Osteoblast (primary cell): ENCODE measurements around the gene COX5B. TPM values are rescaled to one million over a fixed set of nuclear protein-coding genes. Genes with fewer than 3 reads are reported as not detected.
"Not testable (repeated sequence)": the region's sequence is repeated elsewhere in the genome, so short reads cannot be mapped to it uniquely, and the experiment has no call there.

Source experiments
- DNase-seq: peaks from one replicate; pipeline ENCODE4 v3.0.0; 2011; ENCODE audit warnings: low spot score, mixed read lengths; ENCODE audit not compliant: insufficient read length; ENCODE audit errors: missing footprints
- H2AFZ ChIP-seq: 2 replicates; pipeline ENCODE4 v1.6.0; 2011; ENCODE audit warnings: mild to moderate bottlenecking, low read length
- H3K27ac ChIP-seq: 2 replicates; pipeline ENCODE4 v1.5.1; 2011; ENCODE audit warnings: mild to moderate bottlenecking, low read depth, low read length, moderate library complexity
- H3K27me3 ChIP-seq: 2 replicates; pipeline ENCODE4 v1.6.0; 2012; ENCODE audit warnings: mild to moderate bottlenecking, control low read depth, inconsistent platforms, low read length, moderate library complexity; ENCODE audit not compliant: insufficient read depth
- H3K36me3 ChIP-seq: 2 replicates; pipeline ENCODE4 v1.5.1; 2011; ENCODE audit warnings: mild to moderate bottlenecking, low read length, control low read depth, moderate library complexity; ENCODE audit not compliant: insufficient read depth
- H3K4me1 ChIP-seq: 2 replicates; pipeline ENCODE4 v1.5.1; 2011; ENCODE audit warnings: mild to moderate bottlenecking, low read length, control low read depth, moderate library complexity; ENCODE audit not compliant: insufficient read depth
- H3K4me2 ChIP-seq: 2 replicates; pipeline ENCODE4 v1.6.0; 2011; ENCODE audit warnings: mild to moderate bottlenecking, low read length; ENCODE audit not compliant: insufficient read depth
- H3K4me3 ChIP-seq: fragments of 200-600 bp; sonication (generic); 3 replicates; pipeline ENCODE4 v1.5.1; 2012; ENCODE audit warnings: mild to moderate bottlenecking, low read length, inconsistent platforms; ENCODE audit not compliant: insufficient read depth
- H3K79me2 ChIP-seq: 2 replicates; pipeline ENCODE4 v1.6.0; 2012; ENCODE audit warnings: mild to moderate bottlenecking, low read length, control low read depth, inconsistent platforms; ENCODE audit not compliant: insufficient read depth
- H3K9me3 ChIP-seq: 2 replicates; pipeline ENCODE4 v1.5.1; 2011; ENCODE audit warnings: low read depth, low read length, control low read depth
- H4K20me1 ChIP-seq: 2 replicates; pipeline ENCODE4 v1.6.0; 2012; ENCODE audit warnings: mild to moderate bottlenecking, low read length, control low read depth; ENCODE audit not compliant: insufficient read depth
- total RNA-seq: library from RNA; depleted of rRNA; stranded (reverse); fragments of >200 nt; gene quantifications from 2 replicates; pipeline ENCODE4 v1.2.3, GENCODE V29; 2012
- TF ChIP-seq, protein P1 (sequence below): IDR thresholded peaks from 2 replicates; pipeline ENCODE4 v1.5.1; 2011; ENCODE audit warnings: mild to moderate bottlenecking, low read depth, low read length, moderate library complexity; ENCODE audit errors: extremely low read depth

COX5B gene
- total RNA-seq, 1 donor, result 214 TPM

DNA sequence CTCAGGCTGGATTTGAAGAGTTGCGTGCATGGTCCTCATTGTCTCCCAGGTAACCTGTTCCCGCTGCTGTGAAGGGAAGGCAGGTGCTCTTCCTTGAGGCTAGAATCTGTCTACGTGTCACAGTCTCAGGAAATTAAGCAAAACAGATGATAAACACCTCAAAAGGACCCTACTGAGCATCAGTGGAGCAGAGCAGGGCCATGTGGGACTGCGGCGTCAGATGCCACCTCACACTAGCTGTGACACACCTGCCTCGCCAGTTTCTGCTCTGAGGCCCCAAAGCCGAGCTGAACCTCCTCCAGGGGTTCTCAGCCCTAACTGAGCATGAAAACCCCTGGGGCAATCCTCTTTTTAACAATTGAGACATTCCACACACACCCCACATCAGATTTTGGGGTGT, 25.7 kb downstream of the COX5B start:
- no peaks in the 10 kb centered on the region for H3K36me3 ChIP-seq
- no peaks in the 10 kb centered on the region for H3K4me1 ChIP-seq
- TF ChIP-seq, protein P1, sequence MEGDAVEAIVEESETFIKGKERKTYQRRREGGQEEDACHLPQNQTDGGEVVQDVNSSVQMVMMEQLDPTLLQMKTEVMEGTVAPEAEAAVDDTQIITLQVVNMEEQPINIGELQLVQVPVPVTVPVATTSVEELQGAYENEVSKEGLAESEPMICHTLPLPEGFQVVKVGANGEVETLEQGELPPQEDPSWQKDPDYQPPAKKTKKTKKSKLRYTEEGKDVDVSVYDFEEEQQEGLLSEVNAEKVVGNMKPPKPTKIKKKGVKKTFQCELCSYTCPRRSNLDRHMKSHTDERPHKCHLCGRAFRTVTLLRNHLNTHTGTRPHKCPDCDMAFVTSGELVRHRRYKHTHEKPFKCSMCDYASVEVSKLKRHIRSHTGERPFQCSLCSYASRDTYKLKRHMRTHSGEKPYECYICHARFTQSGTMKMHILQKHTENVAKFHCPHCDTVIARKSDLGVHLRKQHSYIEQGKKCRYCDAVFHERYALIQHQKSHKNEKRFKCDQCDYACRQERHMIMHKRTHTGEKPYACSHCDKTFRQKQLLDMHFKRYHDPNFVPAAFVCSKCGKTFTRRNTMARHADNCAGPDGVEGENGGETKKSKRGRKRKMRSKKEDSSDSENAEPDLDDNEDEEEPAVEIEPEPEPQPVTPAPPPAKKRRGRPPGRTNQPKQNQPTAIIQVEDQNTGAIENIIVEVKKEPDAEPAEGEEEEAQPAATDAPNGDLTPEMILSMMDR, result no peak
- H2AFZ ChIP-seq, result no peak overlapping the region
- H3K9me3 ChIP-seq, result no peaks in the 10 kb centered on the region
- peak; percentile 29 for DNase-seq
- no peak overlapping the region for H3K27ac ChIP-seq
- H3K79me2 ChIP-seq, result no peaks in the 10 kb centered on the region
- no peaks in the 10 kb centered on the region for H4K20me1 ChIP-seq
- no peak overlapping the region for H3K4me3 ChIP-seq
- no peak overlapping the region for H3K4me2 ChIP-seq
- H3K27me3 ChIP-seq, result no peaks in the 10 kb centered on the region

GRCh38 chr2:97672606-97673140, 26.8 kb downstream of the COX5B start:
- H3K4me3 ChIP-seq, H4K20me1 ChIP-seq, H3K79me2 ChIP-seq, H3K36me3 ChIP-seq, H3K4me2 ChIP-seq, H3K27ac ChIP-seq, H2AFZ ChIP-seq, H3K4me1 ChIP-seq, H3K9me3 ChIP-seq, H3K27me3 ChIP-seq: not testable (repeated sequence)
- DNase-seq, result peak; percentile 11

DNA sequence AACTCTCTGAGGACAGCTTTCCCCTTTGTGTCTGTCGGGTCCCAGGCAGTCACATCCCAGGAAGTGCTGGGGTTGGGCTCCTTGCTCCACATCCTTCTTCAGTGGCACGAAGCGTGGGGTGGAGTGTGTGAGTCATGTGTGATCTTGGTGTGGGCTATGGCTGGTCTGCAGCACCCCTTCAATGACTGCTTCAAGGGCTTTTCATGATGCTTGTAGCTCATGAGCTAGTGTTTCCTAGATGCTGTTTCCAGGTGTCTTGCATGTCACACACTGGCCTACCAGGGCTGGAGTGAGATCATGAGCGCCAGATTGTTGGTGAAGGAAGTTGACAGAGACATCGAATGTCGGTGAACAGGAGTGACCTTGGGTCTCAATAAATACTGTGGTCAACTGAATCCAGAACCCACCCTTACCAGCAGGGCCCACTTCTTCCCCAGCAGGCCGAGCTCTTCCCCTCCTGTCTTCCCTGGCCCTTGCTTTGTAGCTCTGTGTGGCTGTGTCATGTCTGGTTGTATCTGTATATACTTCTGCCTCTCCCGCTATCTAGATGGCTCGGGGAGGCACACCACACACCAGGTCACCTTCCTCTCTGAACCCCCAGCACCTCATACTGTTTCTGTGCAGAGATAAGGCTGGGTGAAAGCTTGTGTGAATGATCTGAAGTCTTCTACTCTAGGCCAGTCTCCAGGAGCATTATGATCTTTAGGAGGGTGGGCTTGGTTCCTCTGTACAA, 27.5 kb downstream of the COX5B start:
- Histone ChIP-seq H3K4me1 (no peaks in the 10 kb centered on the region), H3K27ac (no peak overlapping the region), H2AFZ (no peak overlapping the region), H3K27me3 (no peaks in the 10 kb centered on the region), H4K20me1 (no peaks in the 10 kb centered on the region), H3K4me2 (no peak overlapping the region), H3K36me3 (no peaks in the 10 kb centered on the region), H3K79me2 (no peaks in the 10 kb centered on the region), H3K9me3 (no peaks in the 10 kb centered on the region), H3K4me3 (no peak overlapping the region)
- TF ChIP-seq, protein P1, result no peak
- DNase-seq, result peak; percentile 11

GRCh38 chr2:97673915-97674283, 28.0 kb downstream of the COX5B start:
- H3K4me1 ChIP-seq, result no peaks in the 10 kb centered on the region
- H4K20me1 ChIP-seq, result no peaks in the 10 kb centered on the region
- H3K4me3 ChIP-seq, result no peak overlapping the region
- H2AFZ ChIP-seq, result no peak overlapping the region
- H3K27me3 ChIP-seq, result no peaks in the 10 kb centered on the region
- DNase-seq, result no peak
- TF ChIP-seq, protein P1, result no peak
- H3K36me3 ChIP-seq, result no peaks in the 10 kb centered on the region
- H3K9me3 ChIP-seq, result no peaks in the 10 kb centered on the region
- no peaks in the 10 kb centered on the region for H3K79me2 ChIP-seq
- H3K27ac ChIP-seq, result no peak overlapping the region
- H3K4me2 ChIP-seq, result no peak overlapping the region
